ENCODE measurements around the gene SSR2. TPM values are rescaled to one million over a fixed set of nuclear protein-coding genes. Genes with fewer than 3 reads are reported as not detected.

Gene SSR2
- total and polyA plus RNA-seq, 8 donors: 160 to 243 (median 202) TPM

- intact Hi-C loops (cut with DNase I): no loop called here
- Histone ChIP-seq H3K4me1 (peaks cover 0 to 5% (median 0%) of the 10 kb centered on the region in 3 donors), H3K9me3 (no peaks in the 10 kb centered on the region), H3K27me3 (no peaks in the 10 kb centered on the region), H3K27ac (no peak overlapping the region), H3K36me3 (no peaks in the 10 kb centered on the region), H3K4me3 (no peak overlapping the region)
- DNase-seq: no peak
- ATAC-seq: no peak
- no peak for TF ChIP-seq CTCF (IDR thresholded peaks at IDR 0.05)
- WGBS, 2 donors: 88 to 90% methylated on average over 9 of the region's 9 CpGs
- no peak for FAIRE-seq
Measured at GRCh38 chr1:155971910-155972809, 48.6 kb downstream of the SSR2 start.

- FAIRE-seq: no peak
- no peak for TF ChIP-seq CTCF (IDR thresholded peaks at IDR 0.05)
- no peaks in the 10 kb centered on the region for H3K9me3 ChIP-seq
- peaks cover 0 to 5% (median 0%) of the 10 kb centered on the region in 3 donors for H3K4me1 ChIP-seq
- 71 to 72% methylated on average over 11 of the region's 11 CpGs for WGBS, 2 donors
- no peak overlapping the region for H3K4me3 ChIP-seq
- H3K27ac ChIP-seq: peak overlapping the region in 1 of 4 donors; percentile 1
- DNase-seq: peak in 1 of 6 donors; percentile 65
- peaks cover 0 to 5% (median 0%) of the 10 kb centered on the region in 3 donors for H3K36me3 ChIP-seq
- peak in 3 of 4 donors; percentile 49 to 81 (median 76) for ATAC-seq
- no peaks in the 10 kb centered on the region for H3K27me3 ChIP-seq
- intact Hi-C loops (cut with DNase I): no loop called here
Measured at GRCh38 chr1:155970531-155971167, 50.1 kb downstream of the SSR2 start.

- DNase-seq (no peak), ATAC-seq (no peak), FAIRE-seq (no peak)
- intact Hi-C loops (cut with DNase I): no loop called here
- Histone ChIP-seq H3K36me3 (peaks cover 0 to 5% (median 0%) of the 10 kb centered on the region in 3 donors), H3K27ac (no peak overlapping the region), H3K4me1 (peaks cover 0 to 5% (median 0%) of the 10 kb centered on the region in 3 donors), H3K9me3 (no peaks in the 10 kb centered on the region), H3K4me3 (no peak overlapping the region), H3K27me3 (no peaks in the 10 kb centered on the region)
- WGBS, 2 donors: 87 to 94% methylated on average over 8 to 9 of the region's 9 CpGs
- TF ChIP-seq CTCF (IDR thresholded peaks at IDR 0.05): no peak
Measured at GRCh38 chr1:155969377-155969791, 51.4 kb downstream of the SSR2 start.

- ATAC-seq: no peak
- Histone ChIP-seq H3K27ac (no peak overlapping the region), H3K4me3 (no peak overlapping the region), H3K9me3 (no peaks in the 10 kb centered on the region), H3K27me3 (no peaks in the 10 kb centered on the region), H3K4me1 (no peaks in the 10 kb centered on the region), H3K36me3 (peaks cover 0 to 5% (median 0%) of the 10 kb centered on the region in 3 donors)
- intact Hi-C loops (cut with DNase I): no loop called here
- 65 to 73% methylated on average over 3 of the region's 3 CpGs for WGBS, 2 donors
- no peak for TF ChIP-seq CTCF (IDR thresholded peaks at IDR 0.05)
- no peak for FAIRE-seq
- no peak for DNase-seq
Measured at GRCh38 chr1:155968670-155969069, 52.1 kb downstream of the SSR2 start.

All from pancreas (tissue), 10 donors.